GM12801 (cell line): ENCODE measurements around the gene WAC.

Experiments
- TF ChIP-seq, protein P1 (sequence below): IDR thresholded peaks from one replicate; pipeline ENCODE4 v1.5.1; 2011; ENCODE audit warnings: control low read depth; ENCODE audit not compliant: insufficient read length; ENCODE audit errors: extremely low read depth

The WAC gene

DNA sequence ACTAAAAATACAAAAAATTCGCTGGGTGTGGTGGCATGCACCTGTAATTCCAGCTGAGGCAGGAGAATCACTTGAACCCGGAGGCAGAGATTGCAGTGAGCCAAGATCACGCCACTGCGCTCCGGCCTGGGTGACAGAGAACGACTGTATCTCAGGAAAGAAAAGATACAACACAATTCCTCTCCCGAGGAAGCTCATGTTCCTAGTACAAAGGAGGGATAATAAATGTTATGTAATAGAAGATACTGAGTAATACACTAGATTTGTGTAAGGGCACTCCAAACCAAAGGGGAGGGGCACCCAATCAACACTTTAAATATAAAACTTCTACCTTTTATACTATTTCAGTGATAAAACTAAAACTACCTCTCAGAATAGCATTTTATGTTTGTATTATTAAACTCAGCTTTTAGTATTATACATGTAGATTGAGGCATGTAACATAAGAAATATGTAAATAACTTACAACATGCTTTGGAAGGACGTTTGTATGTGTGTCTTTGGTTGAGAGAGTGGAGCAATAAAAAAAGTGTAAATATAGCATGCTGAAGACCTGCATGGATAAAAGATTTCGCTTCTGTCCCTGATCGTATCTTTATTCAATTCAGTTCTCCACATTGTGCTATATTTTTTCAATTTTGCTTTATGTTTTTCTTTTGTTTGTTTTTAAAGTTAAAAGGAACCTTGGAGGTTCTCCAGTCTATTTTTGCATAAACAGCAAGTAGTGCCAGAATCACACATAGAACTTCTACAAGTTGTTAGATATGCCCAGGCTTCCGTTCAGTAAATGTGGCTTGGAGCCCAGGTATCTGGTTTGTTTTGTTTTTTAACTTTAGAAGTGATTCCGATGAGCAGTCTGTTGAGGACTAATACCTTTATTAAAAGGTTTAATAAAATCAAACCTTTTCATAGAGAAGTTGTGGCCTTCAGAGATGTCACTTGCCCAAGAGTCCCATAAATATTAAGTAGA, 71.9 kb downstream of the WAC start:
- TF ChIP-seq, protein P1, sequence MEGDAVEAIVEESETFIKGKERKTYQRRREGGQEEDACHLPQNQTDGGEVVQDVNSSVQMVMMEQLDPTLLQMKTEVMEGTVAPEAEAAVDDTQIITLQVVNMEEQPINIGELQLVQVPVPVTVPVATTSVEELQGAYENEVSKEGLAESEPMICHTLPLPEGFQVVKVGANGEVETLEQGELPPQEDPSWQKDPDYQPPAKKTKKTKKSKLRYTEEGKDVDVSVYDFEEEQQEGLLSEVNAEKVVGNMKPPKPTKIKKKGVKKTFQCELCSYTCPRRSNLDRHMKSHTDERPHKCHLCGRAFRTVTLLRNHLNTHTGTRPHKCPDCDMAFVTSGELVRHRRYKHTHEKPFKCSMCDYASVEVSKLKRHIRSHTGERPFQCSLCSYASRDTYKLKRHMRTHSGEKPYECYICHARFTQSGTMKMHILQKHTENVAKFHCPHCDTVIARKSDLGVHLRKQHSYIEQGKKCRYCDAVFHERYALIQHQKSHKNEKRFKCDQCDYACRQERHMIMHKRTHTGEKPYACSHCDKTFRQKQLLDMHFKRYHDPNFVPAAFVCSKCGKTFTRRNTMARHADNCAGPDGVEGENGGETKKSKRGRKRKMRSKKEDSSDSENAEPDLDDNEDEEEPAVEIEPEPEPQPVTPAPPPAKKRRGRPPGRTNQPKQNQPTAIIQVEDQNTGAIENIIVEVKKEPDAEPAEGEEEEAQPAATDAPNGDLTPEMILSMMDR, result no peak

DNA sequence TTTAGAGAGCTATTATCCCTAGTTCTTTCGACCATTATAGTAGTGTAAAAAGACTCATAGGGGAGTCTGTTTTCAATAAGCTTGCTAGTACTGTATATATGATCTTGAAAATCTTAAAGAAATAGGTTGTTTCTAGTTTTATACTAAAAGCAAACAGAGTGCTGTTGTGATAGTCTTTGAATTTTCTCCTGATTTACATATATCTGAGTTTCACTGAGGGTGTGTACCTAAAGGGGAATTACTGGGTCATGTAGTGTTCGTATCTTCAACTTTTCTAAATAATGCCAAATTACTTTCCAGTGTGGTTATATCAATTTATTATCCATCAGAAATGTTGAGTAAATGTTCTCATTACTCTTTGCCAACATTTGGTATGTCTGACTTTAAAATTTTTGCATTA, 73.7 kb downstream of the WAC start:
- TF ChIP-seq, protein P1, result no peak

DNA sequence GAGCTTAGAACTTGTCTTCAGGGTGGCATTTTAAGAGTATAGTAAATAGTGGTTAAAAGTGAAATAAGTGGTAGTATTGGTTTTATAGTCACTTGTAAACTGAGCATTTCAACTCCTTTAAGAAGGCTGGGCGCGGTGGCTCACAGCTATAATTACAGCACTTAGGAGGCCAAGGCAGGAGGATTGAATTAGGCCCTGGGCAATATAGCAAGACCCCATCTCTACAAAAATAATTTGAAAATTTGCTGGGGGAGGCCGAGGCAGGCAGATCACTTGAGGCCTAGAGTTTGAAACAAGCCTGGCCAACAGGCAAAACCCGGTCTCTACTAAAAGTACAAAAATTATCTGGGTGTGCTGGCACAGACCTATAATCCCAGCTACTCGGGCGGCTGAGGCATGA, 80.0 kb downstream of the WAC start:
- TF ChIP-seq, protein P1, result no peak

DNA sequence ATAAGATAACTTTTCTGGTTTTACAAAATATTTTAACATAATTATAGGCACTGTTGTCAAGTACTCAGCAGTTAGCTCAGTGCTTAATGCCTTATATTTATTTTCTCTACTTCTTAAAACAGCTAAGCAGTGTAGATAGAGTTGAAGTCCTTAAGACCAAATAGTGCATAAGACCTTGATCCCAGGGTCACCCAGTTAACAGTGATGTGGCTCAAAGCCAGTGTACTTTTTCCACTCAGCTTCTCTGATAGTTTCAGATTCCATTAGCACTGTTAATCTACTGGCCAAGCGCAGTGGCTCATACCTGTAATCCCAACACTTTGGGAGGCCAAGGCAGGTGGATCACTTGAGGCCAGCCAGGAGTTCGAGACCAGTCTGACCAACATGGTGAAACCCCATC, 83.6 kb downstream of the WAC start:
- TF ChIP-seq, protein P1, result no peak

DNA sequence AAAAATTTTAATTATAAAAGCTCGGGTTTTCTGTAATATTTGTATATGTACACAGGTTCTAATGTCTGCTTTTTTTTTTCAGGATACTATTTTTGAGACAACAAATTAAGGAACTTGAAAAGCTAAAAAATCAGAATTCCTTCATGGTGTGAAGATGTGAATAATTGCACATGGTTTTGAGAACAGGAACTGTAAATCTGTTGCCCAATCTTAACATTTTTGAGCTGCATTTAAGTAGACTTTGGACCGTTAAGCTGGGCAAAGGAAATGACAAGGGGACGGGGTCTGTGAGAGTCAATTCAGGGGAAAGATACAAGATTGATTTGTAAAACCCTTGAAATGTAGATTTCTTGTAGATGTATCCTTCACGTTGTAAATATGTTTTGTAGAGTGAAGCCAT, 86.5 kb downstream of the WAC start:
- TF ChIP-seq, protein P1, result no peak

DNA sequence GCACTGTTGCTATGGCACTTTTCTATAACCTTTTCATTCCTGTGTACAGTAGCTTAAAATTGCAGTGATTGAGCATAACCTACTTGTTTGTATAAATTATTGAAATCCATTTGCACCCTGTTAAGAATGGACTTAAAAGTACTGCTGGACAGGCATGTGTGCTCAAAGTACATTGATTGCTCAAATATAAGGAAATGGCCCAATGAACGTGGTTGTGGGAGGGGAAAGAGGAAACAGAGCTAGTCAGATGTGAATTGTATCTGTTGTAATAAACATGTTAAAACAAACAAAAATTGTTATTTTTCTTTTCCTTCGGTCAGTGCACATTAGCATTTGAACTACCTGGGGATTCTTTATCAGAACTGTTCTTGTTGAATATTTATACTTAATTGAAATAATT, 87.3 kb downstream of the WAC start:
- TF ChIP-seq, protein P1, result no peak

DNA sequence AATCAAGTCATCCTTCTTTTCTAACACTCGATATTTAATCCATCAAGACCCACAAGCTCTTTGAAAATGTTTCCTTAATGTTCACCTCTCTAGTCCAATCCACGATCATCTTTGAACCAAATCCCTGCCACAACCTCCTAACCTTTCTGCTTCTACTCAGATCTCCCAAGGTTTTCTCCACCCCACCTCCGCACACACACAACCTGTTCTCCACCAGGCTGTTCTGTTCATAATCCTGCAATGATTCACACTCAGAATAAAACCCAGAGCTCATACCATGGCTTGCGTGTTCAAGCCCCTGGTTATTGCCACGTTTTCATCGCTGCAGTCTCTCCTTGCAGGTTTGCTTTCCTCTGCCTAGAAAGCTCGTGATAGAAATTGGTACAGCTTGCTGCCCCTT, 90.6 kb downstream of the WAC start:
- TF ChIP-seq, protein P1, result no peak
